GM23338 (cell line): Measurements from ENCODE around the gene HYKK. TPM values are rescaled to one million over a fixed set of nuclear protein-coding genes. Genes with fewer than 3 reads are reported as not detected.

Source experiments
- ATAC-seq: fragments of 200-7000 bp; cut with Tn5 transposase; 3 replicates; pipeline ENCODE4 v1.9.1; 2020
- DNase-seq: peaks from one replicate; pipeline ENCODE4 v3.0.0-alpha.2; 2015; ENCODE audit warnings: low spot score
- H2AFZ ChIP-seq: fragments of 200-600 bp; sonication (generic); 2 replicates; pipeline ENCODE4 v1.8.0; 2016; ENCODE audit warnings: antibody characterized with exemption, mild to moderate bottlenecking, moderate library complexity
- H3F3A ChIP-seq: fragments of 200-600 bp; sonication (generic); replicated peaks from 2 replicates; pipeline ENCODE4 v1.8.0; 2017; ENCODE audit warnings: antibody characterized with exemption, mixed run types, low read depth
- H3K27ac ChIP-seq: fragments of 200-600 bp; sonication (generic); 2 replicates; pipeline ENCODE4 v1.6.1; 2016; ENCODE audit warnings: low read depth
- H3K27me3 ChIP-seq: fragments of 200-600 bp; sonication (generic); 2 replicates; pipeline ENCODE4 v1.8.0; 2016; ENCODE audit warnings: mild to moderate bottlenecking, mixed run types, moderate library complexity; ENCODE audit not compliant: insufficient read depth
- H3K36me3 ChIP-seq: fragments of 200-600 bp; sonication (generic); 2 replicates; pipeline ENCODE4 v1.8.0; 2016; ENCODE audit warnings: mild to moderate bottlenecking; ENCODE audit not compliant: insufficient read depth
- H3K4me1 ChIP-seq: fragments of 200-600 bp; sonication (generic); 2 replicates; pipeline ENCODE4 v1.8.0; 2016; ENCODE audit warnings: mild to moderate bottlenecking, moderate library complexity; ENCODE audit not compliant: insufficient read depth
- H3K4me2 ChIP-seq: fragments of 200-600 bp; sonication (generic); 2 replicates; pipeline ENCODE4 v1.7.1; 2017; ENCODE audit warnings: mixed run types
- H3K4me3 ChIP-seq: fragments of 200-600 bp; sonication (generic); 2 replicates; pipeline ENCODE4 v1.6.1; 2016; ENCODE audit warnings: mixed run types
- H3K79me2 ChIP-seq: fragments of 200-600 bp; sonication (generic); replicated peaks from 2 replicates; pipeline ENCODE4 v1.8.0; 2017; ENCODE audit warnings: mild to moderate bottlenecking; ENCODE audit not compliant: insufficient read depth
- H3K9me2 ChIP-seq: fragments of 200-600 bp; sonication (generic); 2 replicates; pipeline ENCODE4 v1.8.0; 2017; ENCODE audit not compliant: insufficient read depth
- H4K20me1 ChIP-seq: fragments of 200-600 bp; sonication (generic); replicated peaks from 2 replicates; pipeline ENCODE4 v1.8.0; 2017; ENCODE audit warnings: mild to moderate bottlenecking; ENCODE audit not compliant: insufficient read depth
- H3K27ac Mint-ChIP-seq: 2 replicates; pipeline ENCODE4 v1.8.0; 2020; ENCODE audit warnings: inconsistent platforms, mild to moderate bottlenecking, moderate library complexity, mixed read lengths
- H3K27me3 Mint-ChIP-seq: 3 replicates; pipeline ENCODE4 v1.8.0; 2022; ENCODE audit warnings: low read depth, mild to moderate bottlenecking, moderate library complexity, mixed read lengths, inconsistent platforms; ENCODE audit not compliant: insufficient read depth, poor library complexity
- H3K36me3 Mint-ChIP-seq: 3 replicates; pipeline ENCODE4 v1.8.0; 2021; ENCODE audit warnings: low read depth, mild to moderate bottlenecking, inconsistent platforms, moderate library complexity, mixed read lengths
- H3K4me1 Mint-ChIP-seq: 3 replicates; pipeline ENCODE4 v1.8.0; 2020; ENCODE audit warnings: mild to moderate bottlenecking, inconsistent platforms, mixed read lengths
- H3K4me3 Mint-ChIP-seq: 3 replicates; pipeline ENCODE4 v1.8.0; 2021; ENCODE audit warnings: moderate library complexity, mild to moderate bottlenecking, inconsistent platforms, mixed read lengths
- H3K9me3 Mint-ChIP-seq: 3 replicates; pipeline ENCODE4 v1.8.0; 2020; ENCODE audit warnings: moderate library complexity, mild to moderate bottlenecking, inconsistent platforms, mixed read lengths
- EZH2 ChIP-seq: fragments of 200-600 bp; sonication (generic); IDR thresholded peaks from one replicate; pipeline ENCODE4 v1.8.0; 2017; ENCODE audit warnings: antibody characterized with exemption, mild to moderate bottlenecking, low read depth; ENCODE audit not compliant: unreplicated experiment
- EZH2phosphoT487 ChIP-seq: fragments of 200-600 bp; sonication (generic); IDR thresholded peaks from one replicate; pipeline ENCODE4 v1.8.1; 2018; ENCODE audit warnings: antibody characterized with exemption; ENCODE audit not compliant: unreplicated experiment
- POLR2AphosphoS5 ChIP-seq: IDR thresholded peaks from 2 replicates; pipeline ENCODE4 v1.6.1; 2016; ENCODE audit warnings: antibody characterized with exemption, low read depth
- ZNF331 ChIP-seq: fragments of 250-450 bp; sonication (Bioruptor Pico); IDR thresholded peaks from 2 replicates; pipeline ENCODE4 v1.5.0; 2020; ENCODE audit warnings: low read depth, mild to moderate bottlenecking, moderate library complexity
- polyA plus RNA-seq: library from polyadenylated mRNA; unstranded; fragments of >200 nt; fragmentation: Nextera tagmentation; extraction: Ambion mirVana; gene quantifications from 2 replicates; pipeline ENCODE4 v1.2.1, GENCODE V29; 2016
- total RNA-seq: library from RNA; depleted of rRNA; stranded (reverse); fragments of >200 nt; shearing (Covaris generic); gene quantifications from 2 replicates; pipeline ENCODE4 v1.2.3, GENCODE V29; 2014
- TF ChIP-seq, protein P1 (sequence below): IDR thresholded peaks from 2 replicates; pipeline ENCODE4 v1.6.1; 2016; ENCODE audit warnings: antibody characterized with exemption
- TF ChIP-seq, protein P2 (sequence below), 2 experiments: fragments of 200-600 bp in 1 of 2; sonication (generic) in 1 of 2; conservative IDR thresholded peaks; 2 replicates each; pipeline versions ENCODE4 v1.5.1 to v1.6.1; 2016 to 2017; ENCODE audit warnings: antibody characterized with exemption in 2 of 2, low read depth in 2 of 2, mild to moderate bottlenecking in 2 of 2, moderate library complexity in 1 of 2
- TF ChIP-seq, protein P3 (sequence below): IDR thresholded peaks from one replicate; pipeline ENCODE4 v1.6.1; 2018; ENCODE audit warnings: antibody characterized with exemption; ENCODE audit not compliant: unreplicated experiment

HYKK gene
- total and polyA plus RNA-seq, 2 experiments from 2014 or later = 2.9 to 5.5 TPM

DNA sequence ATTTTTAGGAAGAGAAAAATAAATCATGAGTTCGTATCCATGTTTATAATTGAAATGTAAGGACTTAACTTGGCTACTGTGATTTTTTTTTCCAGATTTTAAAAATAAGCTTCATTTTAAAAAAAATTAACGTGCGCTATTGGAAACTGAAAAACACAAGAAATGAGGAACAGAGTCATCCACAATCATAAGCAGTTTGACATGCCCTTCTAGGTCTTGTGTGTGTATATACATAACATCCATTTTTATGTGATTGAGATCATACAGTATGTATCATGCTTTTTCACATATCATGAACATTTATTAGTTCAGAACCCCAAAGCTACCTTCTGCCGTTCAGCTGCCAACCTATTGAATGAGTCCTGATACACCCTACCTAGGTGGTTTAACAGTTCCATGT is 46.6 kb upstream of the HYKK start (continued):
- TF ChIP-seq, protein P1, sequence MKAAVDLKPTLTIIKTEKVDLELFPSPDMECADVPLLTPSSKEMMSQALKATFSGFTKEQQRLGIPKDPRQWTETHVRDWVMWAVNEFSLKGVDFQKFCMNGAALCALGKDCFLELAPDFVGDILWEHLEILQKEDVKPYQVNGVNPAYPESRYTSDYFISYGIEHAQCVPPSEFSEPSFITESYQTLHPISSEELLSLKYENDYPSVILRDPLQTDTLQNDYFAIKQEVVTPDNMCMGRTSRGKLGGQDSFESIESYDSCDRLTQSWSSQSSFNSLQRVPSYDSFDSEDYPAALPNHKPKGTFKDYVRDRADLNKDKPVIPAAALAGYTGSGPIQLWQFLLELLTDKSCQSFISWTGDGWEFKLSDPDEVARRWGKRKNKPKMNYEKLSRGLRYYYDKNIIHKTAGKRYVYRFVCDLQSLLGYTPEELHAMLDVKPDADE = no peak
- TF ChIP-seq, protein P2, sequence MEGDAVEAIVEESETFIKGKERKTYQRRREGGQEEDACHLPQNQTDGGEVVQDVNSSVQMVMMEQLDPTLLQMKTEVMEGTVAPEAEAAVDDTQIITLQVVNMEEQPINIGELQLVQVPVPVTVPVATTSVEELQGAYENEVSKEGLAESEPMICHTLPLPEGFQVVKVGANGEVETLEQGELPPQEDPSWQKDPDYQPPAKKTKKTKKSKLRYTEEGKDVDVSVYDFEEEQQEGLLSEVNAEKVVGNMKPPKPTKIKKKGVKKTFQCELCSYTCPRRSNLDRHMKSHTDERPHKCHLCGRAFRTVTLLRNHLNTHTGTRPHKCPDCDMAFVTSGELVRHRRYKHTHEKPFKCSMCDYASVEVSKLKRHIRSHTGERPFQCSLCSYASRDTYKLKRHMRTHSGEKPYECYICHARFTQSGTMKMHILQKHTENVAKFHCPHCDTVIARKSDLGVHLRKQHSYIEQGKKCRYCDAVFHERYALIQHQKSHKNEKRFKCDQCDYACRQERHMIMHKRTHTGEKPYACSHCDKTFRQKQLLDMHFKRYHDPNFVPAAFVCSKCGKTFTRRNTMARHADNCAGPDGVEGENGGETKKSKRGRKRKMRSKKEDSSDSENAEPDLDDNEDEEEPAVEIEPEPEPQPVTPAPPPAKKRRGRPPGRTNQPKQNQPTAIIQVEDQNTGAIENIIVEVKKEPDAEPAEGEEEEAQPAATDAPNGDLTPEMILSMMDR (conservative IDR thresholded peaks at IDR 0.05; ENCODE audit: low read depth in 2 of 2) = no peak
- TF ChIP-seq EZH2phosphoT487 = no peak
- TF ChIP-seq EZH2 = no peak
- TF ChIP-seq, protein P3, sequence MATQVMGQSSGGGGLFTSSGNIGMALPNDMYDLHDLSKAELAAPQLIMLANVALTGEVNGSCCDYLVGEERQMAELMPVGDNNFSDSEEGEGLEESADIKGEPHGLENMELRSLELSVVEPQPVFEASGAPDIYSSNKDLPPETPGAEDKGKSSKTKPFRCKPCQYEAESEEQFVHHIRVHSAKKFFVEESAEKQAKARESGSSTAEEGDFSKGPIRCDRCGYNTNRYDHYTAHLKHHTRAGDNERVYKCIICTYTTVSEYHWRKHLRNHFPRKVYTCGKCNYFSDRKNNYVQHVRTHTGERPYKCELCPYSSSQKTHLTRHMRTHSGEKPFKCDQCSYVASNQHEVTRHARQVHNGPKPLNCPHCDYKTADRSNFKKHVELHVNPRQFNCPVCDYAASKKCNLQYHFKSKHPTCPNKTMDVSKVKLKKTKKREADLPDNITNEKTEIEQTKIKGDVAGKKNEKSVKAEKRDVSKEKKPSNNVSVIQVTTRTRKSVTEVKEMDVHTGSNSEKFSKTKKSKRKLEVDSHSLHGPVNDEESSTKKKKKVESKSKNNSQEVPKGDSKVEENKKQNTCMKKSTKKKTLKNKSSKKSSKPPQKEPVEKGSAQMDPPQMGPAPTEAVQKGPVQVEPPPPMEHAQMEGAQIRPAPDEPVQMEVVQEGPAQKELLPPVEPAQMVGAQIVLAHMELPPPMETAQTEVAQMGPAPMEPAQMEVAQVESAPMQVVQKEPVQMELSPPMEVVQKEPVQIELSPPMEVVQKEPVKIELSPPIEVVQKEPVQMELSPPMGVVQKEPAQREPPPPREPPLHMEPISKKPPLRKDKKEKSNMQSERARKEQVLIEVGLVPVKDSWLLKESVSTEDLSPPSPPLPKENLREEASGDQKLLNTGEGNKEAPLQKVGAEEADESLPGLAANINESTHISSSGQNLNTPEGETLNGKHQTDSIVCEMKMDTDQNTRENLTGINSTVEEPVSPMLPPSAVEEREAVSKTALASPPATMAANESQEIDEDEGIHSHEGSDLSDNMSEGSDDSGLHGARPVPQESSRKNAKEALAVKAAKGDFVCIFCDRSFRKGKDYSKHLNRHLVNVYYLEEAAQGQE = no peak
- no peak for TF ChIP-seq ZNF331 (CRISPR knock-in tag)

DNA sequence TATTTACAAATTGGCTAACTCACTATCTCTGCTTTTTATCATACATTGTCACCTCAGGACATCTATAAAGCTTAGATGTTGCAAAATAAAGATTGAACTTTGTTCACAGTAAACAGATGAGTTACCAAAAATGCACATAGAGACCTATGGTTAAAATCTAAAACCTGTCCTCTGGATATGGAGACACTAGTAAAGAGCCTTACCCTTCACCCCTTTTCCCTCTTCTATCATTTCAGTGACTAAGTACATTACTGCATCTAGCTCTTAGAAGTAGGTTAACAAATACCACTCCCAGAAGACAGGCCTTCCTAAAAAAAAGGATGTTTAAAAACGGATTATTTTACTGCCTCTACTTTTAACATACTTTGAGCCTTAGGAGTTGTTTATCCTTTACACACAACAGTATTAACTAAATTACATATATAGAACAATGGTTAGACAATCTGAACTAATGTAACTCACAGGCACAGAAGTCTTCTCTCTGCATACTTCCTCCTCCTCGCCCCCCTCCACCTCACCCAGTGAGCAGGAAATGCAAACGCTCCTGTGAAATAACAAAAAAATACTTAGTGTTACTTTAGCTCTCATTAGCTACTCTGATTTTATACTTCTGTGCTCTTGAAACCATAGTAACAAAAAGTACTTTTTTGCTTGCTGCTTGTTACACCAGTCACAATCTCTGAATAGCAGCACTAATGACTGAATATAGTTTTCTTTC is 46.0 kb upstream of the HYKK start:
- Mint-ChIP-seq H3K27me3 (no peaks in the 10 kb centered on the region), H3K36me3 (peaks cover 29% of the 10 kb centered on the region), H3K9me3 (no peaks in the 10 kb centered on the region), H3K27ac (peak overlapping the region; percentile 68), H3K4me1 (peaks cover 48% of the 10 kb centered on the region), H3K4me3 (peak overlapping the region; percentile 39; the same call in 2 of the 3 replicates)
- H3K4me3 ChIP-seq = peak overlapping the region; percentile 20; the same call in 1 of the 2 replicates
- no peaks in the 10 kb centered on the region for H3K9me2 ChIP-seq
- H3F3A ChIP-seq = no peaks in the 10 kb centered on the region
- no peaks in the 10 kb centered on the region for H3K27me3 ChIP-seq
- peaks cover 18% of the 10 kb centered on the region for H3K4me1 ChIP-seq
- DNase-seq = peak; percentile 57
- H3K79me2 ChIP-seq = peaks cover 83% of the 10 kb centered on the region
- peak overlapping the region; percentile 53 for H3K4me2 ChIP-seq
- peak overlapping the region; percentile 56; the same call in 1 of the 2 replicates for H3K27ac ChIP-seq
- no peak overlapping the region for H2AFZ ChIP-seq
- peaks cover 9% of the 10 kb centered on the region; the same call in 1 of the 2 replicates for H4K20me1 ChIP-seq
- peak; percentile 67 for ATAC-seq
- H3K36me3 ChIP-seq = peaks cover 7% of the 10 kb centered on the region; the same call in 1 of the 2 replicates
- TF ChIP-seq POLR2AphosphoS5 (no peak), ZNF331 (CRISPR knock-in tag) (0 out of 2 replicates have a peak, but pooled peaks have one; percentile 1)
